HG03135 (cell line): ENCODE results near the gene AGBL3.

Experiments used
- ATAC-seq: cut with Tn5 transposase; IDR thresholded peaks from one replicate; pipeline ENCODE4 v1.9.1; 2021; ENCODE audit warnings: mild to moderate bottlenecking, moderate library complexity; ENCODE audit not compliant: unreplicated experiment

Gene AGBL3

GRCh38 chr7:134986363-134987251 lies at the start of gene AGBL3:
AGBL3 (plus strand) TSS chr7:134986508; CDS start chr7:134987934, 1,426 bp downstream.
- ATAC-seq = peak; percentile 96

DNA sequence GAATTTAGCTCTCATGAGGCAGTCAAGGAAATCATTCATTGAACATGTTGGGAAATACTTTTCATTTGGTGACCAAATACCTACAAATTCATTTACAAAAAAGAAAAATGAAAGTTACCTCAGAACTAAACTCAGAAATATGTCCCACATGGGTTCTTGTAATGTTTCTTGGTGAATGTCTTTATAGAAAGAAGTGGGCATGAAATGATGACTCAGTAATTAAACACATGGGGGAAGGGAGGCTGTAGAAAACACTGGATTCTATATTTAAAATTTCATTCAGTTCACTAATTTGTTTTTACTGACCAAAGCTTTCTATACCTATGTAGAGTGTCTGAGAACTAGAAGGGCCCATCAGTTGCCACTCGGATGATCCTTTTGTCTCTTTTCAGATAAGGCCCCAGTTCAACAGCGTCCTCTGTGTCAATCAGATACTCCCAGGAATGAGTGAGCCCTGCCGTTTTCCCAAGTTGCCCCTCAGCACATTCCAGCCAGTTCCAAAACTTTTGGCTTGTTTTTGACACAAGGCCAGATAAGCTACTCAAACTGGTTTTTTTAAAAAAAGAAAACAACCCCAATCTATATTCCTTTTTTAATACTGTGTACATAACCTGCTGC lies 49.3 kb upstream of the AGBL3 start:
- ATAC-seq = no peak

DNA sequence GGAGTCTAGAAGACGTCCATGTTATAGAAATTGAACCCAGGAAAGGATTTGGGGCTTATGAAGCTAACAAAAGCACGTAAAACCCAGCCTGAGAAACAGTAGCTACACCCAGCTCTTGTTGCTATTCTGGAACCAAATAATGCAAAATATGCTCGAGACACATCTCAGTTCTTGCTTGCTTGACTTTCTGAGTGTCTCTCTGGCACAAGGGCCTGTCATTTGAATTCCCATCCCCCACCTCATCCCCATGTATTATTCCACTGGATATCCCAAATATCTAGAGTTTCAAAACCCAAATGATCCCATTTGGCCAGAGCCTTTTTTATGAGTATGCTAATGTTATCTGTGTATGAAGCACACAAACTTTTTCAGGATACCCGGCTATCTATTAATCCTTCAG lies 48.2 kb upstream of the AGBL3 start:
- no peak for ATAC-seq

- no peak for ATAC-seq
Measured at GRCh38 chr7:134939136-134939535, 47.2 kb upstream of the AGBL3 start.

- no peak for ATAC-seq
Measured at GRCh38 chr7:134940729-134941128, 45.6 kb upstream of the AGBL3 start.

- ATAC-seq = no peak
Measured at GRCh38 chr7:134941185-134941900, 45.0 kb upstream of the AGBL3 start.

DNA sequence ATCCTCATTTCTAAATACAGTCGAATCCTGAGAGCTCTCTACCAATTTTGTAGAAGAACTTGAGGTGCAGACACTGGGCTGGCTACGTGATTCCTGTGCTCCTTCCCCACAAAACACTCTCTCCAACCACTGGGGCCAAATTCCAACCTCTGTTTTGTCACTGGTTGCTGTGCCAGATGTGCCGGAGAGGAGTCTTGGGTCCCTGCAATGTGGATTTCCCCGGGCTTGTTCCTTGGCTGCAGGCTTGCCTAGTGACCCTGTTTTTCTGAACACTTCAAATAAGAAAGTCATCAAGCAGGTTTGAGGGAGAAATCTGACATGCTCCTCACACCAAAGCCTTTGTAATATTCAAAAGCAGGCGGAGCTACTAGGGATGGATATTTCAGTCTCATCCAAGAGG lies 44.4 kb upstream of the AGBL3 start:
- ATAC-seq = no peak

DNA sequence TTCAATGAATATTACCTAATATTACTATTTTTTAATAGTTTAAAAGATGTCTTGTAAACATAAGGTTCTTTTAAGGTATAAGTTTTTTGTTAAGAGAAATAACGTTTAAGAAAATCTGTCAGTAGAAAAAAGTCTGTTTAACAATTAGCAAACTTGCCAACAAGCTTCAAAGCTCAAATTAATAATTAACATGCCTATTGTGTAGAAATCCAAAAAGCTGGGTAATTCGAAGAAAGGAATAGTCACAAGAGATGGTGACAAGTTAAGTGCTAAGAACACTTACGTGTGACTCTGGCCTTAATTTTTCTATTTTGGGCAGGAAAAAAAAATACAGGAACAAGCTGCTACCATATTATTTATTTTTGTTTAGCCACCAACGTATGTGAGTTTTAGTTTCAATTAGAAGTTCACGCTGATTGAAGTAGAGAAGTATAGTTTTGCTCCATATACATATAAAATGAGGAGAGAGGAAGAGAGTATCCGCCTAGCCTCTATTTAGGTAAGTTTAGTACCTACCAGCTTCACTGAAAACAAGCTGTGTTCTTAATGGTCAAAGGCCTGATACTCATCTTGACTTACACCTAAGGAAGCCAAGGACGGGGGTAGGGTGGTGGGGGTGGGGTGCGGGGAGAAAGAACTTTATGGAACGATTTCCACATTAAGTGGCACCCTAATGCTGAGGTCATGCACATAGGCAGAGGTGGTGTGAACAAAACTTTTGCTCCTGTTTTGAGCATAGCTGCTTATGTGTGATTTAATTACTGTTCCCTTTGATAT lies 43.4 kb upstream of the AGBL3 start:
- no peak for ATAC-seq

GRCh38 chr7:134943785-134944400 lies 42.4 kb upstream of the AGBL3 start:
- ATAC-seq = no peak

DNA sequence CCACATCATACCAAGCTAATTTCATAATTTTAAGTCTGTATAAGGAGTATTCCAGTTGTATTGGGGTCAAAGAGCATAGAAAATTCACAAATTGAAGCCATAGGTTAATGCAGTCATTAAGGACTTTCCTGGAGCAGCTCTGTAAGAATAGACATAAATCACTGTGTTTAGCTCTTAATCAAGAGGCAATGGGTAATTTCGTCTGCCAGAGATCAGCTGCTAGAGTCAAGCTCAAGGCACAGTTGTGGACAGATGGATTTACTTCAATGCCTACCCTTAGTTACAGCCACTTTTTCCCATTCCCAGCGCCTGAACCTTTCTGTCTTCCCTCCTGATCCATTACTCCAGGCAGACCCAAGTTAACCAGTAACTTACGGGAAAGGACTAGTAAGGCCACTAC lies 40.6 kb upstream of the AGBL3 start:
- no peak for ATAC-seq

DNA sequence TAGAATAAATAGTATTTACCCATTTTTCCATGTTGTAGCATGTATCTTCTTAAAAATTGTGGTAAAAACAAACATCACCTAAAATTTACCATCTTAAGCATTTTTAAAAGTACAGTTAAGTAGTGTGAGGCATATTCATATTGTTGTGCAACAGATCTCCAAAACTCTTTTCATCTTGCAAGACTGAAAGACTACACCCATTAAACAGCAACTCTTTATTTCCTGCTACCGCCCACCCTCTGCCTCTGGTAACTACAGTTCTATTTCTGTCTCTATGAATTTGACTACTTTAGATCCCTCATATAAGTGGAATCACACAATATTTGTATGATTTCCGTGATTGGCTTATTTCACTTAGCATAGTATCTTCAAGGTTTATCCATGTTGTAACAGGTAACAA lies 40.0 kb upstream of the AGBL3 start:
- no peak for ATAC-seq

DNA sequence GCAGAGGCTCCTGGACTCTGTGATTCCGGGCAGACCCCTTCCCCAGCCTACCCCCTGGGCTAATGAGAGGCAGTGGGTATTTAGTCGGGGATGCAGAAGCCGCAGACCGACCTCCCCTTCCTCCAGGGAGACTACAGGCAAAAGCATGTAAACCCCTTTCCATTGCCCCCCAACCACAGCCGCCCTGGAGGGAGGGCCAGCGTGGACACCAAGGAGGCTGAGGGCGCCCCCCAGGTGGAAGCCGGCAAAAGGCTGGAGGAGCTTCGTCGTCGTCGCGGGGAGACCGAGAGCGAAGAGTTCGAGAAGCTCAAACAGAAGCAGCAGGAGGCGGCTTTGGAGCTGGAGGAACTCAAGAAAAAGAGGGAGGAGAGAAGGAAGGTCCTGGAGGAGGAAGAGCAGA lies 39.0 kb upstream of the AGBL3 start:
- ATAC-seq = no peak

DNA sequence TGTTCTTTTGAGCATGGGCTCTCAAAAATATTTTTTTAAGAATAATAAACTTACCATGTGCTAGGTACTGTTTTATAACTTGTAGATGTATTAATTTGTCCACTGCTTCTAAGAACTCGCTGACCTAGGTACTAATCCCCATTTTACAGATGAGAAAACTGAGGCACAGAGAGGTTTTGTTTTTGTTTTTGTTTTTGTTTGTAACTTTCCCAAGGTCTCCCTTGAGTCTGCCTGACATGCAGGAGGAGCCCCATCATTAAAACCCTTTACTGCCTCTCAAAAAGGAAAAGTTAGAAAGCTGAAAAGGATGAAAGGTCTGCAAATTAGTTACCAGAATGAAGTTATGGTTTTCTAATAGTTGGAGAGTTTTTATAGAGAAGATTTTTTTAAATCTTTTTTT lies 38.5 kb upstream of the AGBL3 start:
- no peak for ATAC-seq

- ATAC-seq = no peak
Measured at GRCh38 chr7:134948246-134948645, 38.1 kb upstream of the AGBL3 start.

- no peak for ATAC-seq
Measured at GRCh38 chr7:134948736-134949135, 37.6 kb upstream of the AGBL3 start.

GRCh38 chr7:134949171-134949570 lies 37.1 kb upstream of the AGBL3 start:
- no peak for ATAC-seq

DNA sequence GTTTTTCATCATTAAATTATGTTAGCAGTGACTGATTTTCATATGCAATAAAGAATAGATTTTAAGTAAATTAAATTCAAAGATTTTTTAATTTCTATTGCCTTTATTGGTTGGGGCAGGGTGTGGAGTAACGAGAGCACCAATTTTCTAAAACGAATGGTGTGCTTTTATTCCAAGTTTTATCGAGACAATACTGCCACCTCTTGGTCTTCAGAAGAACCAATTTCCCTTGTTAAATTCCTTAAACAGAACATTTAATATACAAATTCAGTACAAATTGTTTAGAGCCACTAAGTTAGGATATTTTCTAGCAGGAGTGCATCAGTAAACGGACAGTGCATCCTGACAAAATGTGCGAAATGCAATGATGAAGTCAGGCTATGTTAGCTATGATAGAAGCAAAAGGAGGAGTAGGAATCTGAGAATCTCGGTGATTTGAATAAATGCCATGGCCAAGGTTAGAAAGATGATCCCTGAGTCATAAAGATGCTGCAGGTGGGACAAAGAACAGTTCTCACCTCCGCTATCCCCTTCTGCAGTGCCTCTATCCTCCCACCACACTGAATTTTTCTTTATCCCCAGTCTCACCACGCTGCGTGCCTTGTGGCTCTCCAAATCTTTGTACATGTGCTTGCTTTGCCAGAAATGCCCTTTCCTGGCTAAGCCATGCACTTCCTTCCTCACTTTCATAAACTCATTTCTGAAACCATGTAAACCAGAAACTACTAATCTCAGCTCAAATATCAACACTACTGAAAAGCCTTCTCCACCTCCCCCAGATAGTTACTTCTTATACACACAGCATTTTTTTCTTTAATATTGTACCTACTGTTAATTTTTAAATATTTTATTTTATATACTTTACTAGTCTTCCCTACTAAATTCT lies 31.9 kb upstream of the AGBL3 start:
- ATAC-seq = no peak

GRCh38 chr7:134957005-134957404 lies 29.3 kb upstream of the AGBL3 start:
- no peak for ATAC-seq

GRCh38 chr7:134959810-134960209 lies 26.5 kb upstream of the AGBL3 start:
- ATAC-seq = no peak
